ENCODE data around the gene EXOC4.
"Not testable (repeated sequence)": the region's sequence is repeated elsewhere in the genome, so short reads cannot be mapped to it uniquely, and the experiment has no call there.

DNA sequence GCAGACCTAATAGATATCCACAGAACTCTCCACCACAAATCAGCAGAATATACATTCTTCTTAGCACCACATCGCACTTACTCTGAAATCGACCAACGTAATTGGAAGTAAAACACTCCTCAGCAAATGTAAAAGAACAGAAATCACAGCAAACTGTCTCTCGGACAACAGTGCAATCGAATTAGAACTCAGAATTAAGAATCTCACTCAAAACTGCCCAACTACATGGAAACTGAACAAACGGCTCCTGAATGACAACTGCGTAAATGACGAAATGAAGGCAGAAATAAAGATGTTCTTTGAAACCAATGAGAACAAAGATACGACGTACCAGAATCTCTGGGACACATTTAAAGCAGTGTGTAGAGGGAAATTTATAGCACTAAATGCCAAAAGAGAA, 42.1 kb upstream of the EXOC4 start:
- not testable (repeated sequence) for TF ChIP-seq POLR2AphosphoS5 (IDR thresholded peaks at IDR 0.05; ENCODE audit: insufficient read depth, low read depth, low read length); POLR2A (IDR thresholded peaks at IDR 0.05; ENCODE audit: low read depth, low read length); EZH2 (IDR thresholded peaks at IDR 0.05; ENCODE audit: borderline replicate concordance, low read depth, low read length, severe bottlenecking)
- TF ChIP-seq, protein P1, sequence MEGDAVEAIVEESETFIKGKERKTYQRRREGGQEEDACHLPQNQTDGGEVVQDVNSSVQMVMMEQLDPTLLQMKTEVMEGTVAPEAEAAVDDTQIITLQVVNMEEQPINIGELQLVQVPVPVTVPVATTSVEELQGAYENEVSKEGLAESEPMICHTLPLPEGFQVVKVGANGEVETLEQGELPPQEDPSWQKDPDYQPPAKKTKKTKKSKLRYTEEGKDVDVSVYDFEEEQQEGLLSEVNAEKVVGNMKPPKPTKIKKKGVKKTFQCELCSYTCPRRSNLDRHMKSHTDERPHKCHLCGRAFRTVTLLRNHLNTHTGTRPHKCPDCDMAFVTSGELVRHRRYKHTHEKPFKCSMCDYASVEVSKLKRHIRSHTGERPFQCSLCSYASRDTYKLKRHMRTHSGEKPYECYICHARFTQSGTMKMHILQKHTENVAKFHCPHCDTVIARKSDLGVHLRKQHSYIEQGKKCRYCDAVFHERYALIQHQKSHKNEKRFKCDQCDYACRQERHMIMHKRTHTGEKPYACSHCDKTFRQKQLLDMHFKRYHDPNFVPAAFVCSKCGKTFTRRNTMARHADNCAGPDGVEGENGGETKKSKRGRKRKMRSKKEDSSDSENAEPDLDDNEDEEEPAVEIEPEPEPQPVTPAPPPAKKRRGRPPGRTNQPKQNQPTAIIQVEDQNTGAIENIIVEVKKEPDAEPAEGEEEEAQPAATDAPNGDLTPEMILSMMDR (IDR thresholded peaks at IDR 0.05; ENCODE audit: extremely low read depth in 1 of 2, insufficient read depth in 1 of 2, low read depth in 1 of 2, low read length in 2 of 2), result not testable (repeated sequence)
